A549 (cell line): Measurements from ENCODE around the gene IFT74. TPM values are rescaled to one million over a fixed set of nuclear protein-coding genes. Genes with fewer than 3 reads are reported as not detected.

Experiments used
- ATAC-seq, 2 experiments: fragments of 200-7000 bp in 1 of 2; fragments of >200 bp in 1 of 2; cut with Nextera tagmentation in 1 of 2; cut with Tn5 transposase in 1 of 2; 3 replicates each; pipeline versions ENCODE4 v1.8.0 to v1.9.1; 2018 to 2020; ENCODE audit warnings: mild to moderate bottlenecking in 1 of 2, moderate library complexity in 1 of 2
- CTCF ChIA-PET: fragments of 300-600 bp; sonication (Branson Sonifier 250); formaldehyde crosslinking; extraction: SDS; loops from one replicate; lab custom pipeline; 2021; ENCODE audit warnings: antibody characterized with exemption, inconsistent platforms; lab: Yijun Ruan, JAX
- POLR2A ChIA-PET: fragments of 350-600 bp; formaldehyde crosslinking; extraction: SDS; loops from one replicate; lab custom pipeline; 2021; ENCODE audit warnings: antibody characterized with exemption, inconsistent platforms; lab: Yijun Ruan, JAX
- DNase-seq, 2 experiments: peaks; one replicate each; pipeline versions ENCODE4 v3.0.0 to v3.0.0-alpha.2; 2011 to 2016; ENCODE audit warnings: low read depth in 1 of 2, low spot score in 1 of 2
- FAIRE-seq: peaks from 2 replicates; lab custom pipeline; 2011; peaks lifted over from hg19 to GRCh38; lab: Jason Lieb, UNC
- H3K27ac ChIP-seq, 2 experiments: fragments of >200 bp; sonication (Bioruptor Twin); formaldehyde crosslinking; 3 replicates each; pipeline ENCODE4 v1.5.1; 2016 to 2017
- H3K4me1 ChIP-seq: fragments of >200 bp; sonication (Bioruptor Twin); formaldehyde crosslinking; 3 replicates; pipeline ENCODE4 v1.6.1; 2016
- H3K4me2 ChIP-seq: fragments of >200 bp; sonication (Bioruptor Twin); formaldehyde crosslinking; 3 replicates; pipeline ENCODE4 v1.6.1; 2016
- H3K4me3 ChIP-seq: fragments of >200 bp; sonication (Bioruptor Twin); formaldehyde crosslinking; 3 replicates; pipeline ENCODE4 v1.5.1; 2016
- H3K9me3 ChIP-seq: fragments of >200 bp; sonication (Bioruptor Twin); formaldehyde crosslinking; 3 replicates; pipeline ENCODE4 v1.6.1; 2016
- BCL3 ChIP-seq: fragments of >200 bp; sonication (Bioruptor Twin); formaldehyde crosslinking; IDR thresholded peaks from 3 replicates; pipeline ENCODE4 v1.6.1; 2016
- CBX8 ChIP-seq: fragments of 200-600 bp; sonication (generic); IDR thresholded peaks from 2 replicates; pipeline ENCODE4 v1.6.1; 2016
- CHD2 ChIP-seq: fragments of 150-350 bp; IDR thresholded peaks from 2 replicates; pipeline ENCODE4 v1.6.1; 2014; ENCODE audit warnings: low read length; ENCODE audit not compliant: partially characterized antibody
- CHD4 ChIP-seq: fragments of 200-600 bp; sonication (generic); IDR thresholded peaks from 2 replicates; pipeline ENCODE4 v1.6.1; 2016; ENCODE audit warnings: antibody characterized with exemption, mild to moderate bottlenecking, borderline replicate concordance
- E2F6 ChIP-seq: IDR thresholded peaks from 2 replicates; pipeline ENCODE4 v1.6.1; 2012; ENCODE audit warnings: low read depth, borderline replicate concordance
- EHMT2 ChIP-seq: fragments of 200-600 bp; sonication (generic); IDR thresholded peaks from 2 replicates; pipeline ENCODE4 v1.6.1; 2016; ENCODE audit warnings: antibody characterized with exemption, low read depth, mild to moderate bottlenecking, moderate library complexity
- EP300 ChIP-seq, 2 experiments: fragments of >200 bp; sonication (Bioruptor Twin); formaldehyde crosslinking; IDR thresholded peaks; 2 replicates in 1 of 2; 3 replicates in 1 of 2; pipeline ENCODE4 v1.6.1; 2016 to 2017
- ESRRA ChIP-seq: fragments of 150-350 bp; IDR thresholded peaks from 2 replicates; pipeline ENCODE4 v1.6.1; 2014; ENCODE audit warnings: mild to moderate bottlenecking, low read length, borderline replicate concordance
- FOSL2 ChIP-seq, 2 experiments: fragments of 450-650 bp in 1 of 2; fragments of >200 bp in 1 of 2; sonication (Bioruptor Twin) in 1 of 2; formaldehyde crosslinking; IDR thresholded peaks; 2 replicates each; pipeline versions ENCODE4 v1.5.0 to v1.6.1; 2016 to 2020; ENCODE audit warnings: mild to moderate bottlenecking in 1 of 2, moderate library complexity in 1 of 2
- FOXS1 ChIP-seq: fragments of 250-450 bp; sonication (Bioruptor Pico); IDR thresholded peaks from 2 replicates; pipeline ENCODE4 v1.5.0; 2020; ENCODE audit warnings: mild to moderate bottlenecking, moderate library complexity
- HDAC2 ChIP-seq: fragments of 200-600 bp; sonication (generic); IDR thresholded peaks from 2 replicates; pipeline ENCODE4 v1.6.1; 2016
- HEYL ChIP-seq: fragments of 250-450 bp; sonication (Bioruptor Pico); IDR thresholded peaks from 2 replicates; pipeline ENCODE4 v1.8.0; 2021; ENCODE audit warnings: mild to moderate bottlenecking, moderate library complexity
- HOXA7 ChIP-seq: fragments of 250-450 bp; sonication (Bioruptor Pico); IDR thresholded peaks from 2 replicates; pipeline ENCODE4 v1.5.0; 2020; ENCODE audit warnings: mild to moderate bottlenecking, moderate library complexity
- HOXB5 ChIP-seq: fragments of 250-450 bp; sonication (Bioruptor Pico); IDR thresholded peaks from 2 replicates; pipeline ENCODE4 v1.5.0; 2020; ENCODE audit warnings: mild to moderate bottlenecking, moderate library complexity
- KDM5A ChIP-seq: fragments of 200-600 bp; sonication (generic); IDR thresholded peaks from 2 replicates; pipeline ENCODE4 v1.6.1; 2016; ENCODE audit warnings: antibody characterized with exemption, mild to moderate bottlenecking
- MAFK ChIP-seq: fragments of 450-650 bp; IDR thresholded peaks from 2 replicates; pipeline ENCODE4 v1.6.1; 2014; ENCODE audit not compliant: partially characterized antibody
- NFE2L2 ChIP-seq: fragments of 150-350 bp; conservative IDR thresholded peaks from 2 replicates; pipeline ENCODE4 v1.6.1; 2014; ENCODE audit warnings: low read length
- NPAS2 ChIP-seq: fragments of 250-450 bp; sonication (Bioruptor Pico); IDR thresholded peaks from 2 replicates; pipeline ENCODE4 v1.8.0; 2022; ENCODE audit warnings: mild to moderate bottlenecking, moderate library complexity, borderline replicate concordance
- PBX3 ChIP-seq: IDR thresholded peaks from 2 replicates; pipeline ENCODE4 v1.6.1; 2012
- PHF8 ChIP-seq: fragments of 200-600 bp; sonication (generic); IDR thresholded peaks from 2 replicates; pipeline ENCODE4 v1.6.1; 2016; ENCODE audit warnings: low read depth, mild to moderate bottlenecking, antibody characterized with exemption, moderate library complexity, borderline replicate concordance
- POLR2A ChIP-seq: IDR thresholded peaks from 2 replicates; pipeline ENCODE4 v1.6.1; 2012; ENCODE audit warnings: mild to moderate bottlenecking, low read length
- POLR2AphosphoS2 ChIP-seq: conservative IDR thresholded peaks from 2 replicates; pipeline ENCODE4 v1.6.1; 2012; ENCODE audit warnings: low read length, improper control_type of control experiment, inconsistent platforms
- RCOR1 ChIP-seq: fragments of 150-350 bp; IDR thresholded peaks from 2 replicates; pipeline ENCODE4 v1.6.1; 2014; ENCODE audit warnings: antibody characterized with exemption, low read length, low read depth
- RFX5 ChIP-seq: fragments of 450-650 bp; IDR thresholded peaks from 2 replicates; pipeline ENCODE4 v1.7.1; 2014; ENCODE audit warnings: antibody characterized with exemption, mild to moderate bottlenecking, moderate library complexity
- RNF2 ChIP-seq: fragments of 200-600 bp; sonication (generic); IDR thresholded peaks from 2 replicates; pipeline ENCODE4 v1.6.1; 2016; ENCODE audit warnings: low read depth, mild to moderate bottlenecking, antibody characterized with exemption, moderate library complexity, borderline replicate concordance
- TP53 ChIP-seq: fragments of 250-450 bp; sonication (Bioruptor Pico); IDR thresholded peaks from 2 replicates; pipeline ENCODE4 v1.5.0; 2021; ENCODE audit warnings: mild to moderate bottlenecking, moderate library complexity
- ZC3H11A ChIP-seq: fragments of 450-650 bp; IDR thresholded peaks from 2 replicates; pipeline ENCODE4 v1.6.1; 2014; ENCODE audit warnings: antibody characterized with exemption, mild to moderate bottlenecking
- ZFP36 ChIP-seq: fragments of 450-650 bp; IDR thresholded peaks from 2 replicates; pipeline ENCODE4 v1.6.1; 2014; ENCODE audit warnings: borderline replicate concordance; ENCODE audit not compliant: partially characterized antibody
- ZNF302 ChIP-seq: fragments of 250-450 bp; sonication (Bioruptor Pico); IDR thresholded peaks from 2 replicates; pipeline ENCODE4 v1.9.0; 2021; ENCODE audit warnings: inconsistent platforms, mild to moderate bottlenecking, moderate library complexity
- ZSCAN20 ChIP-seq: fragments of 250-450 bp; sonication (Bioruptor Pico); IDR thresholded peaks from 2 replicates; pipeline ENCODE4 v1.8.0; 2022; ENCODE audit warnings: mild to moderate bottlenecking, moderate library complexity
- WGBS: methylation state at CpG from one replicate; pipeline ENCODE4 v1.1.6; 2017; ENCODE audit errors: missing lambda C conversion rate; 5-methylcytosine and 5-hydroxymethylcytosine counted together
- polyA plus RNA-seq, 4 experiments: library from polyadenylated mRNA; depleted of rRNA in 3 of 4; stranded (reverse); fragments of >200 nt; fragmentation: RNase III in 1 of 4; extraction: RNeasy Plus Mini Kit Qiagen cat#74134 plus additional on column Dnase treatment in 1 of 4; gene quantifications; 2 replicates in 3 of 4; 3 replicates in 1 of 4; pipeline ENCODE4 v1.2.3, GENCODE V29; 2011 to 2017

Gene IFT74
- polyA plus RNA-seq, 2 of the 4 experiments (the other 2 are of a cell fraction): 16.1 to 26.3 TPM

- no peak overlapping the region for H3K27ac ChIP-seq
Measured at GRCh38 chr9:27094640-27095298, 138.6 kb downstream of the IFT74 start.

DNA sequence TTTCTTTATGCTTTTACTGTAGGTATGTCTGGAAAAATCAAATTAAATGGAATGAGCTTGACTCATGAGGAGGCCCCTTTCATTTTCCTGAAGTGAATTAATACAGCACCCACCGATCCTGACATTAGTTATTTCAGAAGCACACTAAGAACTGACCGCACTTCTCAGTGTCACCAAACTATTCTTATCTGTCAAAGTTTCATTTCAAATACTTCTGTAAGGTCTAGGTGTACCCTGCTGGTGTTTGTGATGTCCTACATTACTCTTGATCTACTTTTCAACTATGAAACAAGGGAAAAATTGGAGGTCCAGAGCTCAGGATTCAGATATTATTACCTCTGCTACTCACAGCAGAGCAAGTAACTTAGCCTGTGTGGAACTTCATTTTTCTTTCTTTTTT, 151.0 kb downstream of the IFT74 start:
- CTCF ChIA-PET: interaction anchor here (1.1 kb wide), 1 partner anchor 107 kb away, joined by 3 read pairs; no protein-coding TSS in a partner anchor
- no peak for DNase-seq
- 87% methylated on average over 2 of the region's 2 CpGs for WGBS

More at GRCh38 chr9:27094640-27095298, 138.6 kb downstream of the IFT74 start:
- DNase-seq (no peak), FAIRE-seq (no peak)
- Histone ChIP-seq H3K4me2 (no peak overlapping the region), H3K4me3 (no peak overlapping the region), H3K4me1 (no peaks in the 10 kb centered on the region)
- 11% methylated on average over 3 of the region's 3 CpGs for WGBS
- TF ChIP-seq HOXA7 (CRISPR knock-in tag) (no peak), PBX3 (no peak)
- TF ChIP-seq, all 56 proteins: peak for 0
- H3K9me3 ChIP-seq: no peaks in the 10 kb centered on the region
- peak; percentile 47 to 69; a peak in 3 of 6 replicates for ATAC-seq
- ChIA-PET POLR2A (no interaction called here), CTCF (interaction anchor here (0.6 kb wide), 1 partner anchor 153 kb away, joined by 3 read pairs; no protein-coding TSS in a partner anchor)

DNA sequence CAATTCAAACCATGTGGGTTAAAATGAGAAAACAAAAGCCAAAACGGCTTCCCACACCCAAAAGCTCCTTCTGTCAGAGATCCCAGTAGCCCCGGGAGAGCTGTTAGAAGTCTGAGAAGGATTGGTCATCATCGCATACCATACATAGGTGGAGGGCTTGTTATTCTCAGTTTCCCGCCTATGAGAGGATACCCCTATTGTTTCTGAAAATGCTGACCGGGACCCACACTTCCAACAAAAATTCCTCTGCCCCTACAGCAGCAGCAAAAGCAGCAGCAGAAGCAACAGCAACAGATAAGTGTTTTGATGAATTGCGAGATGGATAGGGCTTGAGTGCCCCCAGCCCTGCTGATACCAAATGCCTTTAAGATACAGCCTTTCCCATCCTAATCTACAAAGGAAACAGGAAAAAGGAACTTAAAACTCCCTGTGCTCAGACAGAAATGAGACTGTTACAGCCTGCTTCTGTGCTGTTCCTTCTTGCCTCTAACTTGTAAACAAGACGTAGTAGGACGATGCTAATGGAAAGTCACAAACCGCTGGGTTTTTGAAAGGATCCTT, 152.8 kb downstream of the IFT74 start, which contains the start of gene TEK:
Gene TEK, plus strand, starts transcription at position 245 of the 561 bp plus-strand sequence. CDS start 366 bp downstream, outside the sequence.
- FAIRE-seq (no peak), ATAC-seq (no peak), DNase-seq (no peak)
- Histone ChIP-seq H3K9me3 (no peaks in the 10 kb centered on the region), H3K27ac (no peak within 1 kb of the TSS), H3K4me3 (no peak within 1 kb of the TSS), H3K4me2 (no peak within 1 kb of the TSS), H3K4me1 (no peaks in the 10 kb centered on the region)
- CTCF ChIA-PET: interaction anchor here (1.2 kb wide), 1 partner anchor 9 kb away, joined by 3 read pairs; no protein-coding TSS in a partner anchor
- POLR2A ChIA-PET: no interaction called here
- 81% methylated on average over 9 of the region's 9 CpGs for WGBS
- TF ChIP-seq ZFP36: no peak
- TF ChIP-seq HEYL: no peak
- no peak for TF ChIP-seq PHF8
- no peak for TF ChIP-seq CHD4
- no peak for TF ChIP-seq RCOR1
- TF ChIP-seq EP300 (IDR thresholded peaks at IDR 0.05): no peak
- TF ChIP-seq KDM5A: no peak
- no peak for TF ChIP-seq HOXA7 (CRISPR knock-in tag)
- no peak for TF ChIP-seq E2F6
- no peak for TF ChIP-seq FOXS1 (CRISPR knock-in tag)
- no peak for TF ChIP-seq EHMT2
- no peak for TF ChIP-seq BCL3
- TF ChIP-seq CBX8: no peak
- no peak for TF ChIP-seq ESRRA
- TF ChIP-seq CHD2: no peak
- TF ChIP-seq POLR2A: no peak
- no peak for TF ChIP-seq RNF2
- TF ChIP-seq NFE2L2: no peak

More for the DNA sequence above, 151.0 kb downstream of the IFT74 start:
- Histone ChIP-seq H3K4me2 (no peak overlapping the region), H3K27ac (no peak overlapping the region), H3K9me3 (no peaks in the 10 kb centered on the region), H3K4me1 (no peaks in the 10 kb centered on the region), H3K4me3 (no peak overlapping the region)
- FAIRE-seq (no peak), ATAC-seq (no peak)
- no peak for TF ChIP-seq ZNF302 (CRISPR knock-in tag)
- no peak for TF ChIP-seq RFX5
- no peak for TF ChIP-seq HEYL
- no peak for TF ChIP-seq RNF2
- TF ChIP-seq ZSCAN20 (CRISPR knock-in tag): no peak
- TF ChIP-seq MAFK: no peak
- TF ChIP-seq NPAS2 (CRISPR knock-in tag): no peak
- TF ChIP-seq TP53 (CRISPR knock-in tag): no peak
- no peak for TF ChIP-seq HOXB5 (CRISPR knock-in tag)
- no peak for TF ChIP-seq POLR2AphosphoS2
- TF ChIP-seq ZC3H11A: no peak
- no peak for TF ChIP-seq HDAC2
- TF ChIP-seq FOSL2 (IDR thresholded peaks at IDR 0.05): no peak
- TF ChIP-seq FOSL2 (CRISPR knock-in tag; IDR thresholded peaks at IDR 0.05): no peak
- TF ChIP-seq BCL3: no peak
- TF ChIP-seq EHMT2: no peak
- POLR2A ChIA-PET: no interaction called here
